ENCODE data around the gene OCA2.

OCA2 gene

DNA sequence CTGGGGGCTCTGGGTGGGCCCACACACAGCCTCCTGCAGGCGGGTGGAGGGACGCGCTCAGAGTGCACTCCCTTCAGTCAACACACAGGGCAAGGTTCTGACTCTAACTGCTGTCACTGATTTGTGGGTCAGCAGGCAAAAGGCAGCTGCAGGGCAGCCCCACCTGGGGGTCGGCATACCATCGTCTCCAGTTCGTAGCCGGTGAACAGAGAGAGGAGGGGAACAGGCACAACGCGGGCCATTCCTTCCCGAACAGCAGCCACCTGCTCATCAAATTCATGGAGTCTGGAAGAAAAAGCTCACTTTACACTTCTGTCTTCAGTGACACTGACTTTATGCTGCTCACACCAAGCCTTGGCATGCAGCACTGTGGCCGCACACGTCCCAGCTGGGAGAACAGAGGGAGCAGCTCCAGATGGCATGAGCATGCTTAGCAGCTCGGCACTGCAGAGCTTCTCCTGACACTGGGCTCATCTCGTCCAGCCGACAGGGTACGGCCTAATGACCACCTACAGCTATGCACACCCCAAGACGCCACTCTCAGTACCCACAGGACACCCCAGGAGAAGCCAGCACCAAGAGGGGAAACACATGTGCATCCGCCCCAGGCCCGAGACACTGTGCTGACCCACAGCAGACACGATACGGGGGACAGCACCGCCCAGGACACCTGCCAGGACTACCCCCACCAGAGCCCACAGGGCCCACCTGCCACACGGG lies 14.4 kb upstream of the OCA2 start:
- TF ChIP-seq, protein P1, sequence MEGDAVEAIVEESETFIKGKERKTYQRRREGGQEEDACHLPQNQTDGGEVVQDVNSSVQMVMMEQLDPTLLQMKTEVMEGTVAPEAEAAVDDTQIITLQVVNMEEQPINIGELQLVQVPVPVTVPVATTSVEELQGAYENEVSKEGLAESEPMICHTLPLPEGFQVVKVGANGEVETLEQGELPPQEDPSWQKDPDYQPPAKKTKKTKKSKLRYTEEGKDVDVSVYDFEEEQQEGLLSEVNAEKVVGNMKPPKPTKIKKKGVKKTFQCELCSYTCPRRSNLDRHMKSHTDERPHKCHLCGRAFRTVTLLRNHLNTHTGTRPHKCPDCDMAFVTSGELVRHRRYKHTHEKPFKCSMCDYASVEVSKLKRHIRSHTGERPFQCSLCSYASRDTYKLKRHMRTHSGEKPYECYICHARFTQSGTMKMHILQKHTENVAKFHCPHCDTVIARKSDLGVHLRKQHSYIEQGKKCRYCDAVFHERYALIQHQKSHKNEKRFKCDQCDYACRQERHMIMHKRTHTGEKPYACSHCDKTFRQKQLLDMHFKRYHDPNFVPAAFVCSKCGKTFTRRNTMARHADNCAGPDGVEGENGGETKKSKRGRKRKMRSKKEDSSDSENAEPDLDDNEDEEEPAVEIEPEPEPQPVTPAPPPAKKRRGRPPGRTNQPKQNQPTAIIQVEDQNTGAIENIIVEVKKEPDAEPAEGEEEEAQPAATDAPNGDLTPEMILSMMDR (IDR thresholded peaks at IDR 0.05; ENCODE audit: control insufficient read depth, extremely low read depth, insufficient read depth), result no peak
- DNase-seq (ENCODE audit: low read depth), result no peak
- no peak overlapping the region for H3K4me3 ChIP-seq (ENCODE audit: low read depth, low read length)

DNA sequence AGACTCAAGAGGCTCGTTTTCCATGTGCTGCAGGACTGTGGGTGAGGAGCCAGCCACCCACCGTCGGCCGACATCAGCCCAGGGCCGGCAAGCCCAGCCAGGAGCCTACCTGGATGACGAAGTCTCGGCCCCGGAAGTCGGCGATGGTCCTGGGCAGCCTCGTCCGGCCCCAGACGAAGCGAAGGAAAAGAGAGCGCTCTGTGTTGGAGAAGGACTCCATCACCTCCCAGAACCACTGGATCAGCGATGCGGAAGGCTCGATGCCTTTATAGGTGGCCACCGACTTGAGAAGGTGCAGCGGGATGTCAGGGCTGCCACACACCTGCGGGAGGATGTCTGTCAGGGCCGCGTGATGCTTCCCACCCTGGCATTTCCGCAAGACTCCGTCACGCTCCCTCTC lies 13.8 kb upstream of the OCA2 start:
- TF ChIP-seq, protein P1 (IDR thresholded peaks at IDR 0.05; ENCODE audit: control insufficient read depth, extremely low read depth, insufficient read depth), result no peak
- no peak overlapping the region for H3K4me3 ChIP-seq (ENCODE audit: low read depth, low read length)
- no peak for DNase-seq (ENCODE audit: low read depth)

DNA sequence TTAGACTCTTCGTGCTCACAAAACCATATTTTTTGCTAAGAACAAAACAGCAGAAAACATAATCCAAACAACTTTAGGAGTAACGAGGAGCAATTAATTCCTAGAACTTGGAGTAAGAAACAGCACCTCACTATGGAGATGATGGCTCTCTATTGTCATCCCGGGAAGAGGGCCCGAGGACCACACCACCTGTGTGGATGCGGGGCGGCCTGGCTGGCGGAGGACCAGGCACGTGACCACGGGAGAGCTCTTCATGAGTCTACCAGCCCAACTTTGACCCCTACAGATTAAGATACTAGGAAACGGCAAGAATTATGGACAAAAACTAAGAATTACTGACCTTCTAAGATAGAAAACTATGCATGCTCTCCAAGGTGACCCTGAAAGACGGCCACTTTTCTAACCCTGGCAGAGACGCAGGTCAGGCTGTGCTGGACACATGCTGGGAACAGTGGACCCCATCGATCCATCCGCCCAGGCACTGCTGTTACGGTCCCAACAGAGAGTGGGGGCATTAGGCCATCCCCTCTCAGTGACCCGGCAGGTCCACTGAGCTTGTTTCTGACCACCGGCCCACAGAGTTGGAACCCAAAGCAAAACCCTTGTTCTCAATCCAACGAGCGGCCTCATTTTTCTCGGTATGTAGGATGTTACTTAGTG lies 13.1 kb upstream of the OCA2 start:
- TF ChIP-seq, protein P1 (IDR thresholded peaks at IDR 0.05; ENCODE audit: control insufficient read depth, extremely low read depth, insufficient read depth), result no peak
- no peak overlapping the region for H3K4me3 ChIP-seq (ENCODE audit: low read depth, low read length)
- DNase-seq (ENCODE audit: low read depth), result no peak

DNA sequence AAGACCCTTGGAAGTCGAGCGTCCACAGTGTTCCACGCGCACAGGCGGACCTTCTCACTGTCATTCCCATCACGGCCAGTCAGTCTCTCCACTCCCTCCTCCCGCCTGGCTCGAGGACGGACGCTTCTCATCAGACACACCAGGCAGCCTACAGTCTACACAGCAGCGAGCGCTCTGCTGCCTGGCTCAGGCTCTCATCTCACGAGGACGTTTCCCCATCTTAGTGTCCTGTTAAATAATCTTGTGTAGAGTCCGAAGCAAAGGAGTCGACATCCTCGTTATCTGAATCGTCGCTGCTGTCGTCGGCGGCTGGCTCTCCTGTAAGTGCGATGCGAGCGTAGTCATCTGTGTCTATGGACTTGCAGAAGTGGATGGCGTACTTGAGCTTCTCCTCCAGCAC lies 12.4 kb upstream of the OCA2 start:
- TF ChIP-seq, protein P1 (IDR thresholded peaks at IDR 0.05; ENCODE audit: control insufficient read depth, extremely low read depth, insufficient read depth), result no peak
- no peak overlapping the region for H3K4me3 ChIP-seq (ENCODE audit: low read depth, low read length)
- no peak for DNase-seq (ENCODE audit: low read depth)

DNA sequence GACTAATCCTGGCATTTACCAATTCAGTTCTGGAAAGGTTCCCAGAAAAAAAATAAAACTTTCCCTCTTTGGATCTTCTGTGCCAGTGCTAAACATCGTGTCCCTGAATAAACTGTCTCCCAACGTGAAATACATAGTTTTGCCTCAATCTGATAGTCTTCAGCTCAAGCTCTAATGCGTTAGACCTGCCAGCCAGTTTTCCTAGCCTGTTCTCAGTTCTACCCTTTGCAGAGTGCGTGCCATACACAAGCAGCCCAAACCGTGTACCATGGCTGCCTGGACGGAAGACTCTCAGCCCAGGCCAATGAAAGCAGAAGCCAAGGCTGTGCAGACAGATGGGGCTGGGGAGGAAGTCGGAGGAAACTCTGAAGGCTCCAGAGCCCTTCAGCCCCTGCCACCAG lies 11.4 kb upstream of the OCA2 start:
- no peak overlapping the region for H3K4me3 ChIP-seq (ENCODE audit: low read depth, low read length)
- TF ChIP-seq, protein P1 (IDR thresholded peaks at IDR 0.05; ENCODE audit: control insufficient read depth, extremely low read depth, insufficient read depth), result no peak
- DNase-seq (ENCODE audit: low read depth), result no peak

DNA sequence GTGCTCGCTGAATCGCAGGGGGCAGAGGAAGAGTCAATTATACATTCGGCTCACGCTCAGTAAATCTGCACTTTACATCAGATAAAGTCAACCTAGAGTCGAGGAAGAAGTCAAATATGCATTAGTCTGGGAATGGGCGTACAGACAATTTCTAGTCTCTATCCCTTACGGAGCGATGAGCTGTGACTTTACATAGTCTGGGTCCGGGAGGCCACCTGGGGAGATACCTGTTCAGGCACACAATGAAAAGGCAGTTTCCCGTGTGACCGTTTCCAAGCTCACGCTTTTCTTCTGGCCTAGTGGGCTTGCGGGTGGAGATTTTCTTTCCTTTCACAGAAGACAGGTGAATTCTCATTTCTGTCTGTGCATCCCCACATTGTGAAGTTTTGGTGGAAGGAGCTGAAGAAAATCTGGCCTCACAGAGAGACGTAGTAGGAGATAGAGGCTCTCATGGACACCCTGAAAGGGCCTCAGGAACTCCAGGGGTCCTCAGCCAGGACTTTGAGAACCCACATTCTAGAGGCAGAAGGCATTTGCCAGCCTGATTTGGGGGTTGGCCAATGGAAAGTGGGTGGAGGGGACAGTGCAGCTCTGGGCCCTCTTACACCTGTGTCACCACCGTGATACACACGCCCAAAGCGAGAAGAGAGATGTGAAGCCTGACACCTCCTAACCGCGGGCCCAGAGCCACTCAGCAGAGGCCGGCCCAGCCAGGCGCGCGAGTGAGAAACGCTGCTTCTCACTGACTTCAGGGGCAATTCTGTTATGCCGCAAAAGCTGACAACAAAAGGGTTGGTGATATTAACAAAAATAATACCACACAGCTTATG lies 10.7 kb upstream of the OCA2 start:
- TF ChIP-seq, protein P1 (IDR thresholded peaks at IDR 0.05; ENCODE audit: control insufficient read depth, extremely low read depth, insufficient read depth), result no peak
- DNase-seq (ENCODE audit: low read depth), result no peak
- no peak overlapping the region for H3K4me3 ChIP-seq (ENCODE audit: low read depth, low read length)

Data from LNCaP clone FGC (cell line).